Type B pancreatic cell (in vitro differentiated cells): ENCODE data around the gene ID1. TPM values are rescaled to one million over a fixed set of nuclear protein-coding genes. Genes with fewer than 3 reads are reported as not detected.
A peak's percentile ranks its signal among the peaks of the same experiment; 100 is the strongest.
"Not testable (repeated sequence)": the region's sequence is repeated elsewhere in the genome, so short reads cannot be mapped to it uniquely, and the experiment has no call there.

ENCODE experiments used
- DNase-seq: peaks from one replicate; pipeline ENCODE4 v3.0.0; 2021; ENCODE audit warnings: mixed read lengths; ENCODE audit not compliant: unreplicated experiment; ENCODE audit errors: extremely low spot score
- H3K27ac Mint-ChIP-seq: 2 replicates; pipeline ENCODE4 v1.8.0; 2021; ENCODE audit warnings: mild to moderate bottlenecking, mixed read lengths
- H3K27me3 Mint-ChIP-seq: 2 replicates; pipeline ENCODE4 v1.8.0; 2021; ENCODE audit warnings: mixed read lengths
- H3K36me3 Mint-ChIP-seq: 2 replicates; pipeline ENCODE4 v1.8.0; 2021; ENCODE audit warnings: mixed read lengths
- H3K4me1 Mint-ChIP-seq: one replicate; pipeline ENCODE4 v1.8.0; 2021; ENCODE audit warnings: mixed read lengths; ENCODE audit not compliant: unreplicated experiment
- H3K4me3 Mint-ChIP-seq: 2 replicates; pipeline ENCODE4 v1.8.0; 2021; ENCODE audit warnings: mild to moderate bottlenecking, mixed read lengths
- H3K9me3 Mint-ChIP-seq: 2 replicates; pipeline ENCODE4 v1.8.0; 2021; ENCODE audit warnings: mixed read lengths
- total RNA-seq: library from RNA; stranded (reverse); gene quantifications from 2 replicates; pipeline ENCODE4 v1.2.1, GENCODE V29; 2021; ENCODE audit warnings: low replicate concordance
- TF ChIP-seq, protein P1 (sequence below): fragments of 200-600 bp; sonication (generic); conservative IDR thresholded peaks from 2 replicates; pipeline ENCODE4 v1.5.0; 2021; ENCODE audit warnings: antibody characterized with exemption, mild to moderate bottlenecking

The ID1 gene
- total RNA-seq, 1 donor from 2014 or later = 472 TPM

DNA sequence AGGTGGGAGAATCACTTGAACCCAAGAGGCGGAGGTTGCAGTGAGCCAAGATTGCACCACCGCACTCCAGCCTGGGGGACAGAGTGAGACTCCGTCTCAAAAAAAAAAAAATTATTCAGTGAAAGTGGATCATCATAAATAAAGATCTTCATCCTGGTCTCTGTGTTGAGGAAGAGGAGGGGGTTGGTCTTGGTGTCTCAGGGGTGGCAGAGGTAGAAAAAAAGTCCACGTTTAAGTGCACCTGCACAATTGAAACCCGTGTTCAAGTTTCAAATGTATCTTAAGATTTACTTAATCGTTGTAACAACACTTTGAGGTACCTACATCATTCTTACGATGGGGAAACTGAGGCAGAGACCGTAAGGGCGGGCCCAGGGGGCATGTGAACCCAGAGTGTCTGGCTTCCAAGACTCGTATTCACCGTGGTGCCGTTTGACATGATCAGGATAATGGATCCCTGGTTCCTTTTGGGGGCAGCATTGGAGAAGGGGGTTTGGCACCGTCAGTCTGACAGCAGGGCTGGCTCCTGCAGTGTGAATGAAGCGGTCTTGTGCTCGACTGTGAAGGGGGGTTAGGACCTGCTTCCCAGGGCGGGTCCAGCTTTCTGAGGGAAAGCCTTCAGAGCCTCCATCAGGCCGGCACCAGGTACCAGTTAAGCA, 32.9 kb upstream of the ID1 start:
- DNase-seq = no peak
- no peaks in the 10 kb centered on the region for H3K27me3 Mint-ChIP-seq
- H3K4me1 Mint-ChIP-seq = peaks cover 61% of the 10 kb centered on the region
- H3K27ac Mint-ChIP-seq = peak overlapping the region; percentile 92
- H3K36me3 Mint-ChIP-seq = peaks cover 8% of the 10 kb centered on the region
- peak overlapping the region; percentile 88 for H3K4me3 Mint-ChIP-seq
- TF ChIP-seq, protein P1, sequence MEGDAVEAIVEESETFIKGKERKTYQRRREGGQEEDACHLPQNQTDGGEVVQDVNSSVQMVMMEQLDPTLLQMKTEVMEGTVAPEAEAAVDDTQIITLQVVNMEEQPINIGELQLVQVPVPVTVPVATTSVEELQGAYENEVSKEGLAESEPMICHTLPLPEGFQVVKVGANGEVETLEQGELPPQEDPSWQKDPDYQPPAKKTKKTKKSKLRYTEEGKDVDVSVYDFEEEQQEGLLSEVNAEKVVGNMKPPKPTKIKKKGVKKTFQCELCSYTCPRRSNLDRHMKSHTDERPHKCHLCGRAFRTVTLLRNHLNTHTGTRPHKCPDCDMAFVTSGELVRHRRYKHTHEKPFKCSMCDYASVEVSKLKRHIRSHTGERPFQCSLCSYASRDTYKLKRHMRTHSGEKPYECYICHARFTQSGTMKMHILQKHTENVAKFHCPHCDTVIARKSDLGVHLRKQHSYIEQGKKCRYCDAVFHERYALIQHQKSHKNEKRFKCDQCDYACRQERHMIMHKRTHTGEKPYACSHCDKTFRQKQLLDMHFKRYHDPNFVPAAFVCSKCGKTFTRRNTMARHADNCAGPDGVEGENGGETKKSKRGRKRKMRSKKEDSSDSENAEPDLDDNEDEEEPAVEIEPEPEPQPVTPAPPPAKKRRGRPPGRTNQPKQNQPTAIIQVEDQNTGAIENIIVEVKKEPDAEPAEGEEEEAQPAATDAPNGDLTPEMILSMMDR = no peak
- no peaks in the 10 kb centered on the region for H3K9me3 Mint-ChIP-seq

DNA sequence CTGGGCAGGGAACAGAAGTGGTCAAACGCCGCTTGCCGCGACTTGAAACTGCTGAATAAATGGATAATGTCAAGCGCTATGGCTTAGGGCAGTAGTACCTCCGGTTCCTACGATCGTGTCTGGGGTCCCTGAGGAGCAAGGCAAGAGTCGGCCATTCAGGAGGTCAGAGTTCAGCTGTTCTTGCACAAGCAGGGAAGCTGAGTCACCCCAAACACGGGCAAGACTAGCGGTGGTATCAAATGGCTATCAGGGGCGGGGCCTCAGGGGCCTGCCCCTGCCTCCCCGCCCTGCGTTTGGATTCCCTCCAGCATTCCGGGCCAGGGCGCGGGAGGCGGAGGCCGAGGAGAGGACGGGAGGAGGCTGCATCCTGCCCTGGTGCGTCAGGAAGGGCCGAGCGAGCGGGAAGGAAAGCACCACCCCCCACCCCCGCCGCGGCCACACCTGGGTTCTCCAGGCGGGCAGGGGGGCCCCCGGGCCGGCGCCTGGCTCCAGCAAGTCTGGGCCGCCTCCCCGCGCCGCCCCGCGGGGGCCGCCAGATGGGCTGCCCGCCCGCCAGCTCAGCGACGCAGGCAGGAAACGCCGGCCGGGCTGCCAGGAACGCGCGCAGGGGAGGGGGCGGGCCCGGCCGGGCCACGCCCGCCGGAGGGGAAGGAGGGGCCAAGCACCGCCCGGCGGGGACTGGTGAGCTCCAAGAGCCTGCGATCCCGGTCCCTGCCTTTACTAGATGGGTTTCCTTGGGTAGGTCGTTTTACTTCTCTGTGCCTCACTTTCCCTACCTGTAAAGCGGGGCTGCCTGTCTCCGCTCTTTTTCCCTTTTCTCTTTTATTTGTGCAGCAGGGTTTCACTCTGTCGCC, 32.2 kb upstream of the ID1 start:
- Mint-ChIP-seq H3K4me3 (peak overlapping the region; percentile 88), H3K27me3 (no peaks in the 10 kb centered on the region), H3K4me1 (peaks cover 61% of the 10 kb centered on the region), H3K36me3 (peaks cover 12% of the 10 kb centered on the region), H3K9me3 (no peaks in the 10 kb centered on the region), H3K27ac (peak overlapping the region; percentile 96)
- peak; percentile 99 for DNase-seq
- TF ChIP-seq, protein P1 = peak; percentile 33

DNA sequence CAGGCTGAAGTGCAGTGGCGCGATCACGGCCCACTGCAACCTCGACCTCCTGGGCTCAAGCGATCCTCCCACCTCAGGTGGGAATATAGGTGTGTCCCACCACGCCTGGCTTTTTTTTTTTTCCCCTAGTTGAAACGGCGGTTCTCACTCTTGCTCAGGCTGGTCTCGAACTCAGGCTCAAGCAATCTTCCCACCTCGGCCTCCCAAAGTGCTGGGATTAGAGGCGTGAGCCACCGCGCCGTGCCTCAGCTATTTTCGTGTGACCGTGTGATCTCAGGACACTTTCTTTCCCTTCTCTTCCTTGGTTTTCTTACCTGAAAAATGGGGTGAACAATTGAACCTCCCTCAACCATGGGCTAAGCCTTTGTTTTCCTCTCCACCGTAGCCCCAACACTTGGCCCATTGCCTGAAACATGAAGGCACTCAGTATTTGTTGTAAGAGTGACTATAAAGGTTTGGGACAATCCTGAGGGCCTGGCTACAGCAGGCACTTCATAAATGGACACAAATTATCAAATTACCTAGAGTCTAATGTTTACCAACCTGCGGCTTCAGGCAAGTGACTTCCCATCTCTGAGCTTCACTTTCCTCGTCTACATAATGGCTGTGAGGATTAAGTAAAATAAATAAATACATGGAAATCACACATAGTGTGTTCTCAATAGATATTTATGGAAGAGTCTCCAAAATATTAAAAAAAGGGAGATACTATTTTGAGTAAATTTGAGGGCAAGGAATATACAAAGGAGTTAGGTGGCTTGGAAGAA, 31.4 kb upstream of the ID1 start:
- H3K36me3 Mint-ChIP-seq = peaks cover 8% of the 10 kb centered on the region
- DNase-seq = no peak
- H3K4me3 Mint-ChIP-seq = peak overlapping the region; percentile 85
- peak overlapping the region; percentile 96 for H3K27ac Mint-ChIP-seq
- H3K27me3 Mint-ChIP-seq = no peaks in the 10 kb centered on the region
- peaks cover 55% of the 10 kb centered on the region for H3K4me1 Mint-ChIP-seq
- no peaks in the 10 kb centered on the region for H3K9me3 Mint-ChIP-seq
- TF ChIP-seq, protein P1 = no peak

DNA sequence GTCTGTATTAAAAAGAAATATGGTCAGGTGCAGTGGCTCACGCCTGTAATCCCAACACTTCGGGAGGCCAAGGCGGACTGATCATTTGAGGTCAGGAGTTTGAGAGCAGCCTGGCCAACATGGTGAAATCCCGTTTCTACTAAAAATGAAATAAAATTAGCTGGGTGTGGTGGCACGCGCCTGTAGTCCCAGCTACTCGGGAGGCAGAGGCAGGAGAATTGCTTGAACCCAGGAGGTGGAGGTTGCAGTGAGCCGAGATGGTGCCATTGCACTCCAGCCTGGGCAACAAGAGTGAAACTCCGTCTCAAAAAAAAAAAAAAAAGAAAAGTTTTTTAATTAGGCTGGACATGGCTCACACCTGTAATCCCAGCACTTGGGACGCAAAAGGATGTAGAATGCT, 30.1 kb upstream of the ID1 start:
- H3K27me3 Mint-ChIP-seq, H3K27ac Mint-ChIP-seq, DNase-seq, H3K9me3 Mint-ChIP-seq, H3K4me3 Mint-ChIP-seq: not testable (repeated sequence)
- Mint-ChIP-seq H3K36me3 (peaks cover 12% of the 10 kb centered on the region), H3K4me1 (peaks cover 47% of the 10 kb centered on the region)

DNA sequence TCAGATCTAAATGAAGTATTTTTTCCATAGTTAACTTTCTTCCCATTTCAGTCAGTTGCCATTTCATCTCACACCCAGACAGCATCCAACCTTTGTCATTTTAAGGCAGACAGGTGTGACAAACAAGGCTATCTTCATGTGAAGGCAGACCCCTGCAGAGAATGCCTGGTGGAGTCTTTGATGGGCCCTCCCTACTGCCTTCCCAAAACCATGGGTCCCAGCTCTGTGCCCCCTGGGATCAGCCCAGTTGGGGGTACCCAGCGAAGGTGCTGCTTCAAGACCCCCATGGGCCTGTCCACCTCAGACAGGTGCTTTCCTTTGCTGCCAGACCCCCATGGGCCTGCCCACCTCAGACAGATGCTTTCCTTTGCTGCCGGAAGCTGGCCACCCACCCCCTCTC, 28.3 kb upstream of the ID1 start:
- Mint-ChIP-seq H3K4me3 (no peak overlapping the region), H3K4me1 (peaks cover 53% of the 10 kb centered on the region), H3K27ac (peak overlapping the region; percentile 81), H3K9me3 (no peaks in the 10 kb centered on the region), H3K36me3 (peaks cover 12% of the 10 kb centered on the region), H3K27me3 (no peaks in the 10 kb centered on the region)
- no peak for DNase-seq
- TF ChIP-seq, protein P1 = no peak
